GM06990 (cell line): ENCODE results near the gene CPLX1.
"Not testable (repeated sequence)": the region's sequence is repeated elsewhere in the genome, so short reads cannot be mapped to it uniquely, and the experiment has no call there.

Experiments used
- DNase-seq: peaks from one replicate; pipeline ENCODE4 v3.0.0-alpha.2; 2011; ENCODE audit not compliant: insufficient read length; ENCODE audit errors: extremely low read depth
- H3K27me3 ChIP-seq: replicated peaks from 2 replicates; pipeline ENCODE4 v1.6.0; 2011; ENCODE audit warnings: low read length; ENCODE audit not compliant: control insufficient read depth, insufficient read depth
- H3K36me3 ChIP-seq: 2 replicates; pipeline ENCODE4 v1.5.1; 2011; ENCODE audit warnings: low read length; ENCODE audit not compliant: control insufficient read depth, insufficient read depth
- H3K4me3 ChIP-seq: replicated peaks from 2 replicates; pipeline ENCODE4 v1.5.1; 2011; ENCODE audit warnings: low read depth, mild to moderate bottlenecking, control low read depth, low read length
- CTCF ChIP-seq: IDR thresholded peaks from 2 replicates; pipeline ENCODE4 v1.5.1; 2011; ENCODE audit warnings: low read length, control low read depth, mild to moderate bottlenecking, inconsistent platforms; ENCODE audit not compliant: insufficient read depth, poor library complexity, severe bottlenecking

The CPLX1 gene

GRCh38 chr4:740011-740410, 85.9 kb downstream of the CPLX1 start:
- Histone ChIP-seq H3K27me3 (no peaks in the 10 kb centered on the region), H3K36me3 (peaks cover 13% of the 10 kb centered on the region), H3K4me3 (no peak overlapping the region)
- DNase-seq, result no peak
- no peak for TF ChIP-seq CTCF

GRCh38 chr4:739569-739968, 86.4 kb downstream of the CPLX1 start:
- Histone ChIP-seq H3K4me3 (no peak overlapping the region), H3K36me3 (peaks cover 18% of the 10 kb centered on the region), H3K27me3 (no peaks in the 10 kb centered on the region)
- TF ChIP-seq CTCF, result no peak
- DNase-seq, result no peak

- Histone ChIP-seq H3K36me3 (peaks cover 21% of the 10 kb centered on the region), H3K4me3 (no peak overlapping the region), H3K27me3 (no peaks in the 10 kb centered on the region)
- DNase-seq, result no peak
- no peak for TF ChIP-seq CTCF
These were observed 87.1 kb downstream of the CPLX1 start for GRCh38 chr4:738781-739280.

GRCh38 chr4:736561-736960, 89.4 kb downstream of the CPLX1 start:
- DNase-seq, H3K27me3 ChIP-seq, H3K4me3 ChIP-seq: not testable (repeated sequence)
- H3K36me3 ChIP-seq, result peaks cover 31% of the 10 kb centered on the region

- H3K27me3 ChIP-seq, result no peaks in the 10 kb centered on the region
- no peak for DNase-seq
- no peak overlapping the region for H3K4me3 ChIP-seq
- no peak for TF ChIP-seq CTCF
- H3K36me3 ChIP-seq, result peaks cover 34% of the 10 kb centered on the region
These were observed 90.3 kb downstream of the CPLX1 start for GRCh38 chr4:735583-735982.
